KMS-11 (cell line): ENCODE data around the gene MLPH.

Experiments used
- H2AFZ ChIP-seq: fragments of 200-600 bp; sonication (generic); 2 replicates; pipeline ENCODE4 v1.6.1; 2016; ENCODE audit warnings: antibody characterized with exemption, mixed run types, low read depth
- H3K27ac ChIP-seq: fragments of 200-600 bp; sonication (generic); 2 replicates; pipeline ENCODE4 v1.6.1; 2016; ENCODE audit warnings: mild to moderate bottlenecking, mixed run types
- H3K27me3 ChIP-seq: fragments of 200-600 bp; sonication (generic); 2 replicates; pipeline ENCODE4 v1.6.1; 2017; ENCODE audit warnings: mild to moderate bottlenecking, low read depth, mixed run types, moderate library complexity; ENCODE audit not compliant: insufficient read depth
- H3K36me3 ChIP-seq: fragments of 200-600 bp; sonication (generic); 2 replicates; pipeline ENCODE4 v1.6.1; 2017; ENCODE audit warnings: mild to moderate bottlenecking, mixed run types; ENCODE audit not compliant: insufficient read depth
- H3K4me1 ChIP-seq: fragments of 200-600 bp; sonication (generic); 2 replicates; pipeline ENCODE4 v1.6.1; 2016; ENCODE audit warnings: mild to moderate bottlenecking, low read depth, mixed run types; ENCODE audit not compliant: poor library complexity, severe bottlenecking
- H3K4me2 ChIP-seq: fragments of 200-600 bp; sonication (generic); 2 replicates; pipeline ENCODE4 v1.7.0; 2016; ENCODE audit warnings: mild to moderate bottlenecking, mixed run types
- H3K4me3 ChIP-seq: fragments of 200-600 bp; sonication (generic); IDR thresholded peaks from 2 replicates; pipeline ENCODE4 v1.6.1; 2017; ENCODE audit warnings: low read depth, low read length, mixed read lengths; ENCODE audit not compliant: insufficient read depth
- H3K79me2 ChIP-seq: fragments of 200-600 bp; sonication (generic); 2 replicates; pipeline ENCODE4 v1.6.1; 2016; ENCODE audit warnings: low read depth, mixed run types; ENCODE audit not compliant: insufficient read depth
- H3K9ac ChIP-seq: fragments of 200-600 bp; sonication (generic); 2 replicates; pipeline ENCODE4 v1.6.1; 2016; ENCODE audit warnings: mild to moderate bottlenecking, mixed run types
- H4K20me1 ChIP-seq: fragments of 200-600 bp; sonication (generic); 2 replicates; pipeline ENCODE4 v1.6.1; 2016; ENCODE audit warnings: mild to moderate bottlenecking, mixed run types; ENCODE audit not compliant: insufficient read depth
- CTCF ChIP-seq: fragments of 200-600 bp; sonication (generic); conservative IDR thresholded peaks from 2 replicates; pipeline ENCODE4 v1.6.1; 2017; ENCODE audit warnings: low read depth, mild to moderate bottlenecking, antibody characterized with exemption, low read length, moderate library complexity, mixed read lengths

The MLPH gene

GRCh38 chr2:237501892-237502513, 15.0 kb downstream of the MLPH start:
- Histone ChIP-seq H3K4me2 (no peak overlapping the region), H3K36me3 (no peaks in the 10 kb centered on the region), H3K79me2 (no peaks in the 10 kb centered on the region), H3K27ac (no peak overlapping the region), H4K20me1 (no peaks in the 10 kb centered on the region), H2AFZ (no peak overlapping the region), H3K9ac (no peak overlapping the region), H3K4me1 (no peaks in the 10 kb centered on the region), H3K4me3 (no peak overlapping the region), H3K27me3 (no peaks in the 10 kb centered on the region)
- TF ChIP-seq CTCF = no peak

GRCh38 chr2:237503201-237503600, 16.1 kb downstream of the MLPH start:
- H4K20me1 ChIP-seq = no peaks in the 10 kb centered on the region
- H3K27ac ChIP-seq = no peak overlapping the region
- H3K9ac ChIP-seq = no peak overlapping the region
- H3K4me2 ChIP-seq = no peak overlapping the region
- TF ChIP-seq CTCF = no peak
- no peak overlapping the region for H3K4me3 ChIP-seq
- H3K36me3 ChIP-seq = no peaks in the 10 kb centered on the region
- H2AFZ ChIP-seq = no peak overlapping the region
- no peaks in the 10 kb centered on the region for H3K27me3 ChIP-seq
- H3K4me1 ChIP-seq = no peaks in the 10 kb centered on the region
- no peaks in the 10 kb centered on the region for H3K79me2 ChIP-seq

- no peaks in the 10 kb centered on the region for H3K79me2 ChIP-seq
- H2AFZ ChIP-seq = no peak overlapping the region
- no peak overlapping the region for H3K9ac ChIP-seq
- H3K27me3 ChIP-seq = no peaks in the 10 kb centered on the region
- no peak overlapping the region for H3K27ac ChIP-seq
- no peaks in the 10 kb centered on the region for H3K4me1 ChIP-seq
- H3K36me3 ChIP-seq = no peaks in the 10 kb centered on the region
- TF ChIP-seq CTCF = no peak
- no peaks in the 10 kb centered on the region for H4K20me1 ChIP-seq
- H3K4me2 ChIP-seq = no peak overlapping the region
- no peak overlapping the region for H3K4me3 ChIP-seq
These were observed 18.3 kb downstream of the MLPH start for GRCh38 chr2:237505188-237505939.

GRCh38 chr2:237507512-237507911, 20.5 kb downstream of the MLPH start:
- H3K36me3 ChIP-seq = no peaks in the 10 kb centered on the region
- H4K20me1 ChIP-seq = no peaks in the 10 kb centered on the region
- TF ChIP-seq CTCF = no peak

More at GRCh38 chr2:237507512-237507911, 20.5 kb downstream of the MLPH start:
- Histone ChIP-seq H3K4me2 (no peak overlapping the region), H3K4me3 (no peak overlapping the region), H2AFZ (no peak overlapping the region), H3K4me1 (no peaks in the 10 kb centered on the region), H3K9ac (no peak overlapping the region), H3K27ac (no peak overlapping the region), H3K27me3 (no peaks in the 10 kb centered on the region), H3K79me2 (no peaks in the 10 kb centered on the region)
